Activated naive CD4-positive, alpha-beta T cell treated with anti-CD3 and anti-CD28 coated beads, Interleukin-2, amount 10 ng/mL, durations not matched to agents 7 days and 5 days (primary cell): ENCODE results near the gene NECTIN1.

ENCODE experiments used
- CTCF ChIA-PET: fragments of 350-600 bp; sonication (Branson Sonifier 250); formaldehyde crosslinking; loops from one replicate; lab custom pipeline; 2021; ENCODE audit warnings: antibody characterized with exemption; lab: Charles Lee
- DNase-seq: peaks from one replicate; pipeline ENCODE4 v3.0.0-alpha.2; 2020
- H3K27ac Mint-ChIP-seq: one replicate; pipeline ENCODE4 v1.8.0; 2021; ENCODE audit warnings: mild to moderate bottlenecking, moderate library complexity, mixed read lengths
- H3K27me3 Mint-ChIP-seq: one replicate; pipeline ENCODE4 v1.8.0; 2021; ENCODE audit warnings: mild to moderate bottlenecking, mixed read lengths
- H3K36me3 Mint-ChIP-seq: one replicate; pipeline ENCODE4 v1.8.0; 2021; ENCODE audit warnings: mixed read lengths
- H3K4me1 Mint-ChIP-seq: one replicate; pipeline ENCODE4 v1.8.0; 2021; ENCODE audit warnings: mixed read lengths
- H3K4me3 Mint-ChIP-seq: one replicate; pipeline ENCODE4 v1.8.0; 2021; ENCODE audit warnings: mild to moderate bottlenecking, moderate library complexity, mixed read lengths
- H3K9me3 Mint-ChIP-seq: one replicate; pipeline ENCODE4 v1.8.0; 2021; ENCODE audit warnings: mixed read lengths

Gene NECTIN1

GRCh38 chr11:119627286-119627685, 101.7 kb downstream of the NECTIN1 start:
- Mint-ChIP-seq H3K36me3 (no peaks in the 10 kb centered on the region), H3K4me3 (no peak overlapping the region), H3K9me3 (no peaks in the 10 kb centered on the region), H3K4me1 (no peaks in the 10 kb centered on the region), H3K27me3 (peaks cover 13% of the 10 kb centered on the region), H3K27ac (no peak overlapping the region)
- DNase-seq: no peak
- CTCF ChIA-PET: no interaction called here

- CTCF ChIA-PET: interaction anchor here (0.6 kb wide), 1 partner anchor 232 kb away, joined by 3 read pairs; no protein-coding TSS in a partner anchor
- H3K9me3 Mint-ChIP-seq: no peaks in the 10 kb centered on the region
- H3K27me3 Mint-ChIP-seq: peaks cover 13% of the 10 kb centered on the region
Observed at GRCh38 chr11:119626871-119627270, 102.1 kb downstream of the NECTIN1 start.

DNA sequence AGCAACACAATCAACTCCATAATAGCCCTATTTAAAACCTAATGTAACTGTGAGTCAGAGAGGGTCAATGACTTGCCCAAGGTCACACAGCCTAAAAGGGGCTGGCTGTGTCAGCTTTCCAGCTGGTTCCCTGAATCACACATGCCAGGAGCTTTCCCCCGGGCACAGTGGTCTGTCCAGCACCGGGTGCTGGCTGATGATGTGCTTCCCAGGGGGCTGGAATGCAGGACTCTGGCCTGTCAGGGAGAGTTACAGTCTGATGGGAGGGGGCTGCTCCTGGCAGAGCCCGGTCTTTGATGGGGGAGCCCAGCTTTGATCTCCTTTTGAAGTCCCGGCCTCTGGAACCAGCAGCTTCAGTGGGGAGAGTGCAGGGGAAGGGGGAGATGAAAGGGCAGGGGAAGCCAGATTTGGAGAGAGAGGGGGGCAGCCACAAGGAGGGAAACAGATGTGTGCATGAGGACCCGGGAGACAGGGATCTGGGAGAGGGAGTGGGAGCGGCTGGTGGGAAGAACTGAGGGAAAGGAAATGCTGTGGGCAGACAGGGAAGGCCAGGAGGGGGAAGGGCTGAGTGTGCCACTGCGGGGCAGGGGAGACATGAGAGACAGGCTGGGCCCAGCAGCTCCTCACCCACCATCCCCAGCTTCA, 102.7 kb downstream of the NECTIN1 start:
- no peaks in the 10 kb centered on the region for H3K4me1 Mint-ChIP-seq
- H3K36me3 Mint-ChIP-seq: no peaks in the 10 kb centered on the region
- peaks cover 15% of the 10 kb centered on the region for H3K27me3 Mint-ChIP-seq
- no peaks in the 10 kb centered on the region for H3K9me3 Mint-ChIP-seq
- CTCF ChIA-PET: interaction anchor here (0.6 to 0.8 kb wide), 2 partner anchors 18 to 231 kb away, joined by 3 to 4 read pairs; no protein-coding TSS in a partner anchor
- no peak overlapping the region for H3K4me3 Mint-ChIP-seq
- DNase-seq: no peak
- H3K27ac Mint-ChIP-seq: no peak overlapping the region

More at GRCh38 chr11:119626871-119627270, 102.1 kb downstream of the NECTIN1 start:
- no peaks in the 10 kb centered on the region for H3K36me3 Mint-ChIP-seq
- no peaks in the 10 kb centered on the region for H3K4me1 Mint-ChIP-seq
- DNase-seq: no peak
- H3K4me3 Mint-ChIP-seq: no peak overlapping the region
- no peak overlapping the region for H3K27ac Mint-ChIP-seq

DNA sequence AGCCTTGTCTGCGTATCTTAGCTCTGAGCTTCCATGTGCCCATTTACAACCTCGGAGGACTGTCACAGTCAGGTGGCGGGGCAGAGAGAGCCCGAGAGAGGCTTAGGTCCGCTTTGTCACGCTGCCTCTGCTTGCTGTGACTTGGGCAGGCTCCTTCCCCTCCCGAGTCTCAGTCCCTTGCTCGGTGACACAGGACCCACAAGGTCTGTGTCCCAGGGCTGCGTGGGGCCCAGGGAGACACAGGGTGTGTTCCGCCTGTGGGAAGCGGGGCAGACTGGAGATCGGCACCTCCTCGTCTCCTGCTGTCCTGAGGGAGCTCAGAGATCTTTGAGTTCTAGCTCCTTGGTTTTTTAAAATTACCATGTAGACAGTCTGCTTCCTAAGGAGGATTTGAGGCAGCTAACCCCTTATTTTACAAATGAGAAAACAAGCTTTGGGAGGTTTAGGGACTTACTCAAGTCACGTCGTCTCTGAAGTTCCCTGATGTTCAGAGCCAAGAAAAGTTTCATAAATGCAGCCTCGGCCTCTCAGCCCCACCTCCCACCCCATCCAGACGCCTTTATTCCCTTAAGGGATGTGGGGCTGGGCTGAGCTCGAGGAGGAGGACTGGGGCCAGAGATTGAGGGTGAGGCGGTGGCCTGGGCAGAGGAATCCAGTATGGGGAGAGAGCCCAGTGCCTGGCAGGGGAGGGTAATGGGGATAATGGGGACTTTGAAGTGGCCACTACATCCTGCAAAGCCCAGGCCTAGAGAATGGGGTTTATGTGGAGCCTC, 103.6 kb downstream of the NECTIN1 start:
- no peaks in the 10 kb centered on the region for H3K4me1 Mint-ChIP-seq
- H3K27ac Mint-ChIP-seq: no peak overlapping the region
- H3K27me3 Mint-ChIP-seq: peaks cover 17% of the 10 kb centered on the region
- CTCF ChIA-PET: interaction anchor here (0.9 to 2.1 kb wide), 3 partner anchors 9 to 483 kb away, joined by 4 to 7 read pairs (median 4); no protein-coding TSS in a partner anchor
- no peaks in the 10 kb centered on the region for H3K9me3 Mint-ChIP-seq
- no peak for DNase-seq
- H3K36me3 Mint-ChIP-seq: no peaks in the 10 kb centered on the region
- H3K4me3 Mint-ChIP-seq: no peak overlapping the region

DNA sequence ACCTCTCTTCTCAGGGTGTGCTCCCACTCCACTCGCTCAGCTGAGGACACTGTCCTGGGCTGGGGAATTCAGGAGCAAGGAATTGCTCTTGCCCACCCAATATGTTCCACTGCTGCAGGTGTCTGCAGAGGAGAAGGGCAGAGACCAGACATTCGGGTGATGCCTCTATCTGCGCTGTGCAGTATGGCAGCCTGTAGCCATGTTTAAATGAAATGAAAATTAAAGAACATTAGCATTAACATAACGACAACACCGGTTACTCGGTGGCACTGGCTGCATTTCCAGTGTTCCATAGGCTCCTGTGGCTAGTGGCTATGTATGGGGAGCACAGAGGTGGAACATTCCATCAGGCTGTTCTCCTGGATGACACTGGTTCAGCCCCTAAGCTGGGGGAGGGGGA, 104.4 kb downstream of the NECTIN1 start:
- peaks cover 12% of the 10 kb centered on the region for H3K27me3 Mint-ChIP-seq
- no peak overlapping the region for H3K27ac Mint-ChIP-seq
- no peak for DNase-seq
- no peak overlapping the region for H3K4me3 Mint-ChIP-seq
- no peaks in the 10 kb centered on the region for H3K9me3 Mint-ChIP-seq
- no peaks in the 10 kb centered on the region for H3K4me1 Mint-ChIP-seq
- no peaks in the 10 kb centered on the region for H3K36me3 Mint-ChIP-seq
- CTCF ChIA-PET: interaction anchor here (2.1 kb wide), 1 partner anchor 484 kb away, joined by 7 read pairs; no protein-coding TSS in a partner anchor

GRCh38 chr11:119624102-119624615, 104.8 kb downstream of the NECTIN1 start:
- Mint-ChIP-seq H3K4me3 (no peak overlapping the region), H3K27ac (no peak overlapping the region), H3K36me3 (no peaks in the 10 kb centered on the region), H3K9me3 (no peaks in the 10 kb centered on the region), H3K27me3 (peaks cover 17% of the 10 kb centered on the region), H3K4me1 (no peaks in the 10 kb centered on the region)
- DNase-seq: no peak
- CTCF ChIA-PET: interaction anchor here (1.0 to 2.1 kb wide), 2 partner anchors 106 to 484 kb away, joined by 3 to 7 read pairs; no protein-coding TSS in a partner anchor

DNA sequence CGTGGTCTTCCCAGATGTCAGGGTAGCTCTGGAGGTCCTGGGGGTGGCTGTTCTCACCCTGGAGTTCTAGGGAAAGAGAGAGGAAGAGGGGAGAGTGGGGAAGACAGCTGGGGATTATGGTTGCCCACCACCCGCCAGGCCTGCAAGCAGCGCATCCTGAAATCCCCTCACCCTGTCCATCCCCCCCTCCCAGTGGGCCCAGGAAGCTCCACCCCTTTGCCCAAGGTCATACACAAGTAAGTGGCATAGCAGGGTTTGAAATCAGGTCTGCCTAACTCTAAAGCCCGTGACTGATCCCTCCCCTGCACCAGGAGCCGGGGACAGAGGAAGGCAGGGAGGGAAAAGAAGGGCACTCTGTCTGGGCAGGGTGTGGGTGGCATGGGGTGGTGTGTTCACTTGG, 105.3 kb downstream of the NECTIN1 start:
- H3K4me1 Mint-ChIP-seq: no peaks in the 10 kb centered on the region
- no peak for DNase-seq
- H3K27ac Mint-ChIP-seq: no peak overlapping the region
- peaks cover 17% of the 10 kb centered on the region for H3K27me3 Mint-ChIP-seq
- H3K4me3 Mint-ChIP-seq: no peak overlapping the region
- CTCF ChIA-PET: interaction anchor here (0.6 to 2.1 kb wide), 3 partner anchors 21 to 485 kb away, joined by 3 to 7 read pairs (median 4); no protein-coding TSS in a partner anchor
- no peaks in the 10 kb centered on the region for H3K9me3 Mint-ChIP-seq
- no peaks in the 10 kb centered on the region for H3K36me3 Mint-ChIP-seq

- H3K27ac Mint-ChIP-seq: no peak overlapping the region
- no peaks in the 10 kb centered on the region for H3K4me1 Mint-ChIP-seq
- H3K36me3 Mint-ChIP-seq: no peaks in the 10 kb centered on the region
- no peak overlapping the region for H3K4me3 Mint-ChIP-seq
- no peak for DNase-seq
- H3K9me3 Mint-ChIP-seq: no peaks in the 10 kb centered on the region
- CTCF ChIA-PET: interaction anchor here (2.0 kb wide), 1 partner anchor 19 kb away, joined by 6 read pairs; no protein-coding TSS in a partner anchor
- peaks cover 23% of the 10 kb centered on the region for H3K27me3 Mint-ChIP-seq
Observed at GRCh38 chr11:119622454-119623143, 106.4 kb downstream of the NECTIN1 start.

DNA sequence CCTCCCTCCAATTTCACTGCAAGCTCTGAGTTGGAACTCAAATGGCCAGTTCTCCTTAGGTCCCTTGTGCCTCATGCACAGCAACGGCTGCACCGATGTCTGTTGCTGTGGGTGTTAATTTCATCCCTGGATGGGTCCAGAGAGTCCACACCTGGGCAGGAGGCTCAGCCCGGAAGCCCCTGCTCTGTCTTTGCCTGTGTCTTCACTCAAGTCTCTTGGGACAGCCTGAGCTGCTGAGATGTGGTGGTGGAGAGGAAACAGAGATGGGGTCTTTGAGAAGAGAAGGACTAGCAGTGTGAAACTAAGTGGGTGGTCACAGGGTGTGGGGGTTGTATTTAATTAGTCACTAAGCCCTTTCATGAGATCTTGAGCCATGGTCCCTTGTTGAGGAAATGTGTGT, 109.3 kb downstream of the NECTIN1 start:
- no peaks in the 10 kb centered on the region for H3K36me3 Mint-ChIP-seq
- H3K27ac Mint-ChIP-seq: no peak overlapping the region
- no peaks in the 10 kb centered on the region for H3K9me3 Mint-ChIP-seq
- no peak for DNase-seq
- H3K27me3 Mint-ChIP-seq: peaks cover 20% of the 10 kb centered on the region
- no peak overlapping the region for H3K4me3 Mint-ChIP-seq
- CTCF ChIA-PET: no interaction called here
- no peaks in the 10 kb centered on the region for H3K4me1 Mint-ChIP-seq

- Mint-ChIP-seq H3K9me3 (no peaks in the 10 kb centered on the region), H3K4me1 (no peaks in the 10 kb centered on the region), H3K27ac (no peak overlapping the region), H3K4me3 (no peak overlapping the region), H3K36me3 (no peaks in the 10 kb centered on the region), H3K27me3 (peaks cover 20% of the 10 kb centered on the region)
- CTCF ChIA-PET: interaction anchor here (0.8 kb wide), 1 partner anchor 23 kb away, joined by 3 read pairs; no protein-coding TSS in a partner anchor
- DNase-seq: no peak
Observed at GRCh38 chr11:119618208-119618909, 110.6 kb downstream of the NECTIN1 start.

- H3K27ac Mint-ChIP-seq: no peak overlapping the region
- no peak overlapping the region for H3K4me3 Mint-ChIP-seq
- CTCF ChIA-PET: interaction anchor here (0.8 kb wide), 1 partner anchor 24 kb away, joined by 3 read pairs; no protein-coding TSS in a partner anchor
Observed at GRCh38 chr11:119617340-119617713, 111.7 kb downstream of the NECTIN1 start.

DNA sequence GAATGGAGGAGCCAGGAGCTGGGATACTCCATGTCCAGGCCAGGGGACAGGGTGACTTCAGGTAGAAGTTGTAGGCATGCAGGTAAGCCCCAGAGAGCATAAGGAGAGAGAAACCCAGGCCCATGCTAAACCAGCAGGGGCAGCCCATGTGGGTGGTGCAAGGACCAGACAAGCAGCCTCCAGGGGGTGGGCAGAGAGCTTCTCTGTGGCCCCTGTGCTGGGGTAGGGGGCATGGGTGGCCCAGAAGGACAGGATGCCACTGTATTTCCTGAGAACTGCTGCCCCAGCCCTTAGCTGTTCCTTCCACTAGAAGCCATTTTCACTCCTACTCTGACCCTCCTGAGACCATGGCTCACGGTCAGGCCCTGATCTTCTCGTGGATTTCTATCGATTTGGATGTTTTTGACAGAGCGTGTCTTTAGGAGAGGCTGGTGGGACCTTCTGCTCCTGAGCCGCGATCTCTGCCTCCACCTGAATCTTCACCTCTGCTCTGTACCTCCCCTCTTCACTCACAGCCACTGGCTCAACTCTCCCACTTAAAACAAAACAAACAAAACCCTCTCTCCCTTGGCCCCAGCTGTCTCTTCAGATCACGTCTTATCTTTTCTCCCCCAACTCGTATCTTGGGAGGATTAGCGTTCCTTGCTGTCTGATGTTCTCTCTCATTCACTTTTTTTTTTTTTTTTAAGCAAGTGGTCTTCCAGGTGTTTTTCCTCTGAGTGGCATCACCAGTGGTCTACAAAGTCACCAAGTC, 112.2 kb downstream of the NECTIN1 start:
- DNase-seq: no peak
- Mint-ChIP-seq H3K27ac (no peak overlapping the region), H3K4me3 (no peak overlapping the region), H3K9me3 (no peaks in the 10 kb centered on the region), H3K4me1 (no peaks in the 10 kb centered on the region), H3K27me3 (peaks cover 23% of the 10 kb centered on the region), H3K36me3 (no peaks in the 10 kb centered on the region)
- CTCF ChIA-PET: interaction anchor here (1.6 kb wide), 1 partner anchor 9 kb away, joined by 4 read pairs; no protein-coding TSS in a partner anchor

More at GRCh38 chr11:119617340-119617713, 111.7 kb downstream of the NECTIN1 start:
- no peaks in the 10 kb centered on the region for H3K36me3 Mint-ChIP-seq
- DNase-seq: no peak
- H3K9me3 Mint-ChIP-seq: no peaks in the 10 kb centered on the region
- H3K27me3 Mint-ChIP-seq: peaks cover 20% of the 10 kb centered on the region
- H3K4me1 Mint-ChIP-seq: no peaks in the 10 kb centered on the region

- no peak for DNase-seq
- CTCF ChIA-PET: interaction anchor here (1.0 to 1.6 kb wide), 2 partner anchors 10 to 113 kb away, joined by 3 to 4 read pairs; partner anchors contain the start of gene NECTIN1
- no peaks in the 10 kb centered on the region for H3K36me3 Mint-ChIP-seq
- no peaks in the 10 kb centered on the region for H3K9me3 Mint-ChIP-seq
- no peak overlapping the region for H3K4me3 Mint-ChIP-seq
- peaks cover 18% of the 10 kb centered on the region for H3K27me3 Mint-ChIP-seq
- H3K4me1 Mint-ChIP-seq: no peaks in the 10 kb centered on the region
- H3K27ac Mint-ChIP-seq: no peak overlapping the region
Observed at GRCh38 chr11:119615882-119616196, 113.2 kb downstream of the NECTIN1 start.
